Endothelial cell of umbilical vein (primary cell): ENCODE measurements around the gene SPATA7.

ENCODE experiments used
- CTCF ChIP-seq, 2 donors: IDR thresholded peaks; 1 replicate in 1 of 2; 2 replicates in 1 of 2; pipeline ENCODE4 v1.5.1; 2011; ENCODE audit warnings: low read length in 2 of 2, mild to moderate bottlenecking in 2 of 2, moderate library complexity in 2 of 2, control low read depth in 1 of 2, inconsistent platforms in 1 of 2, low read depth in 1 of 2; ENCODE audit not compliant: insufficient read depth in 1 of 2; ENCODE audit errors: extremely low read depth in 1 of 2
- MYC ChIP-seq: IDR thresholded peaks from one replicate; pipeline ENCODE4 v1.6.1; 2011; ENCODE audit warnings: mild to moderate bottlenecking, low read depth, low read length

DNA sequence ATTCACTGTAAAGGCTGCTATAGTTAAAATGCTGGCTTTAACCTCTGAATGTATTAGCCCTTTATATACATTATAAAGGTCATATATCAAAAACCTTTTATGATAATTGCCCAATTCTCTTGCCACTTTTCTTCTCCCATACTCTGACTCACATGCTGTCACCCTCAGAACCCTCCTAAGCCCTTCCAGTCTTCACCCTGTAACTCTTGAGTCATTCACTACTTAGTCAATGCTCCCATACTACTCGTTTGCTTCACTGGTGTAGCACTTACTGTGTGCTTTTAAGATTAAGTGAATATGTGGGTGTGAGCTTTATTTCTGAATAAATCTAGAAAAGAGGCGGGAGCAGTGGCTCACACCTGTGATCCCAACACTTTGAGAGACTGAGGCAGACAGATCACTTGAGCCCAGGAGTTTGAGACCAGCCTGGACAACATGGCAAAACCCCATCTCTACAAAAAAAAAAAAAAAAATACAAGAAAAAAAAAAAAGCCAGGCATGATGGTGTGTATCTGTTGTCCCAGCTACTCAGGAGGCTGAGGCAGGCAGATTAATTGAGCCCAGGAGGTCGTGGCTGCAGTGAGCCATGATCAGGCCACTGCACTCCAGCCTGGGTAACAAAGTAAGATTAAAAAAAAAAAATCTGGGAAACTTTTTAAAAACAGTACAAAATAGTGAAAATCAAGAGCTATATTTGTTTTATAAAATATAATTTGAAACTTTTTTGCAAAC is 37.6 kb downstream of the SPATA7 start:
- TF ChIP-seq CTCF (IDR thresholded peaks at IDR 0.05; ENCODE audit: extremely low read depth in 1 of 2, insufficient read depth in 1 of 2, low read depth in 1 of 2, low read length in 2 of 2) (no peak), MYC (no peak)
